GM12878 (cell line): ENCODE measurements around the gene PARK7. TPM values are rescaled to one million over a fixed set of nuclear protein-coding genes. Genes with fewer than 3 reads are reported as not detected.

Experiments used
- BMI1 ChIP-seq: fragments of 450-650 bp; IDR thresholded peaks from 2 replicates; pipeline ENCODE4 v1.6.1; 2016; ENCODE audit warnings: mild to moderate bottlenecking, moderate library complexity, borderline replicate concordance
- BRCA1 ChIP-seq: IDR thresholded peaks from 2 replicates; pipeline ENCODE4 v1.6.1; 2011; ENCODE audit warnings: low read depth, low read length, improper control_type of control experiment
- CREM ChIP-seq: IDR thresholded peaks from 2 replicates; pipeline ENCODE4 v1.6.1; 2014; ENCODE audit warnings: antibody characterized with exemption, low read depth
- EGR1 ChIP-seq, 2 experiments: IDR thresholded peaks; 1 replicate in 1 of 2; 2 replicates in 1 of 2; pipeline ENCODE4 v1.6.1; 2011 to 2012; ENCODE audit warnings: low read depth in 2 of 2, low read length in 2 of 2, borderline replicate concordance in 1 of 2, mild to moderate bottlenecking in 1 of 2, moderate library complexity in 1 of 2
- GATAD2B ChIP-seq: fragments of 450-650 bp; conservative IDR thresholded peaks from 2 replicates; pipeline ENCODE4 v1.6.1; 2017; ENCODE audit warnings: low read depth, mild to moderate bottlenecking, moderate library complexity
- IRF4 ChIP-seq: IDR thresholded peaks from 2 replicates; pipeline ENCODE4 v1.6.1; 2011; ENCODE audit warnings: low read depth, low read length
- MTA2 ChIP-seq: fragments of 450-650 bp; IDR thresholded peaks from 2 replicates; pipeline ENCODE4 v1.6.1; 2016; ENCODE audit warnings: low read depth, mild to moderate bottlenecking, moderate library complexity
- NR2C1 ChIP-seq: fragments of 450-650 bp; IDR thresholded peaks from 2 replicates; pipeline ENCODE4 v1.6.1; 2017; ENCODE audit warnings: antibody characterized with exemption, mild to moderate bottlenecking, moderate library complexity
- PAX8 ChIP-seq: fragments of 450-650 bp; IDR thresholded peaks from 2 replicates; pipeline ENCODE4 v1.6.1; 2017; ENCODE audit warnings: mild to moderate bottlenecking, moderate library complexity
- PML ChIP-seq: IDR thresholded peaks from 2 replicates; pipeline ENCODE4 v1.6.1; 2012; ENCODE audit warnings: low read length, inconsistent platforms
- POLR2A ChIP-seq: IDR thresholded peaks from 2 replicates; pipeline ENCODE4 v1.6.1; 2011; ENCODE audit warnings: low read depth, mild to moderate bottlenecking, low read length
- SIX5 ChIP-seq: IDR thresholded peaks from 2 replicates; pipeline ENCODE4 v1.6.1; 2011; ENCODE audit warnings: mild to moderate bottlenecking, low read depth, low read length, moderate library complexity; ENCODE audit not compliant: severe bottlenecking
- SREBF1 ChIP-seq: IDR thresholded peaks from 2 replicates; pipeline ENCODE4 v1.6.1; 2012; ENCODE audit warnings: mild to moderate bottlenecking, low read length
- SREBF2 ChIP-seq: IDR thresholded peaks from 2 replicates; pipeline ENCODE4 v1.6.1; 2012; ENCODE audit warnings: mild to moderate bottlenecking, low read length
- STAT3 ChIP-seq: IDR thresholded peaks from 2 replicates; pipeline ENCODE4 v1.6.1; 2011; ENCODE audit warnings: low read depth, low read length, improper control_type of control experiment
- TCF3 ChIP-seq: IDR thresholded peaks from 2 replicates; pipeline ENCODE4 v1.6.1; 2012; ENCODE audit warnings: low read depth, mild to moderate bottlenecking, low read length, borderline replicate concordance; ENCODE audit not compliant: insufficient read depth
- polyA plus RNA-seq, 11 experiments: library from polyadenylated mRNA; depleted of rRNA in 4 of 11; unstranded in 6 of 11; stranded (reverse) in 5 of 11; fragments of >200 nt; fragmentation: Nextera tagmentation in 4 of 11; fragmentation: Illumina TruSeq in 1 of 11; extraction: Ambion mirVana in 4 of 11; extraction: Trizol in 1 of 11; gene quantifications; 1 replicate in 1 of 11; 2 replicates in 10 of 11; pipeline versions ENCODE4 v1.2.1 to v1.2.3, GENCODE V29; 2011 to 2016; ENCODE audit warnings: inconsistent platforms in 2 of 11, missing spikeins in 2 of 11, low read depth in 1 of 11
- total RNA-seq, 4 experiments: library from RNA; depleted of rRNA in 3 of 4; stranded (reverse); fragments of >200 nt in 3 of 4; fragmentation: Illumina TruSeq in 1 of 4; extraction: Trizol in 1 of 4; gene quantifications; 2 replicates each; pipeline versions ENCODE4 v1.2.1 to v1.2.3, GENCODE V29; 2013 to 2021
- TF ChIP-seq, protein P1 (sequence below), 3 experiments: IDR thresholded peaks in 2 of 3; conservative IDR thresholded peaks in 1 of 3; 2 replicates each; pipeline ENCODE4 v1.5.1; 2011; ENCODE audit warnings: low read depth in 3 of 3, low read length in 3 of 3, mild to moderate bottlenecking in 3 of 3, control low read depth in 2 of 3, moderate library complexity in 2 of 3, inconsistent platforms in 1 of 3, mixed read lengths in 1 of 3; ENCODE audit not compliant: control insufficient read depth in 2 of 3, insufficient read depth in 1 of 3; ENCODE audit errors: extremely low read depth in 1 of 3
- TF ChIP-seq, protein P2 (sequence below): fragments of 450-650 bp; conservative IDR thresholded peaks from 2 replicates; pipeline ENCODE4 v1.6.1; 2017; ENCODE audit warnings: mild to moderate bottlenecking, moderate library complexity
- TF ChIP-seq, protein P3 (sequence below): IDR thresholded peaks from 2 replicates; pipeline ENCODE4 v1.6.1; 2011; ENCODE audit warnings: borderline replicate concordance, low read depth, mild to moderate bottlenecking, moderate library complexity, mixed read lengths, low read length; ENCODE audit not compliant: insufficient read depth; ENCODE audit errors: extremely low read length
- TF ChIP-seq, protein P4 (sequence below): fragments of 150-350 bp; IDR thresholded peaks from 2 replicates; pipeline ENCODE4 v1.6.1; 2016; ENCODE audit warnings: low read depth, low read length
- TF ChIP-seq, protein P5 (sequence below): fragments of 450-650 bp; IDR thresholded peaks from 2 replicates; pipeline ENCODE4 v1.6.1; 2016; ENCODE audit warnings: mild to moderate bottlenecking

The PARK7 gene
- total and polyA plus RNA-seq, 10 of the 15 experiments (the other 5 are each of a cell fraction or from before 2014, with no cell fraction given): 267 to 1,056 (median 495) TPM

DNA sequence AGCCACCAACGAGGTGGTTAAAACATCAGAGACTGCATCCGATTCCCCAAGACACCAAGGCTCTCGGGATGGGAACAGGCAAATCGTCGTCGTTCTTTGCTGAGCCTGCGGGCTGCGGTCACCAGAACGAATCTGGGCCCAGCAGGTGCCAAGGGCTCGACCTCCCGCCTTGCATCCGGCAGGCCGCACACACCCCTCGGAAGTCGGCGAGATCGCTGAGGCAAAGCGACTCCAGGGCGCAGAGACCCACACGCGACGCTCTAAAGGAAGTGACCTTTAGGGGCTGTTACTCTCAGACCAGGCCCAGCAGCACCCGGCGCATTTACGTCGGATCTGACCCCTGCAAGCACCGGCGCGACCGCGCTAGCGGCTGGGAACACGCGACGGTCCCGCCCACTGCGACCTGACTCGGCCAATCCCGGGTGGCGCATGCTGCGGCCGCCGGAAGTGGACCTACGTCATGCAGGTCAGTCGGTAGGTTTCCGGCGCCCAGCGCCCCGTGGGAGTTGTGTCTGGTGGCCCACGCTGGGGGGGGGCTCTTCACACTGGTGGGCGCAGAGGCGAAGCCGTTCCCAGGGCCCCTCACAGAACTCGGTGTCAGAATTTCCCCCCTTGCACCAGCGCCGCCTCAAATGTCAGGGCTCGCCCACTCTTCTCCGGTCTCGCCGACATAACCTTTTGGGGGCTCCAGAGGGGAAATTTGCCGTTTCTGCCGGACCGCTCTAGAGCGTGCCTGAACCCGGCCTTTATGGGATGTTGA lies 7.5 kb upstream of the PARK7 start (continued):
- TF ChIP-seq BMI1 (no peak), STAT3 (no peak), NR2C1 (peak; percentile 94), SIX5 (no peak), IRF4 (no peak), SREBF2 (no peak), PAX8 (no peak), SREBF1 (no peak), TCF3 (peak; percentile 52; the same call in 1 of the 2 replicates), PML (peak; percentile 63; the same call in 1 of the 2 replicates), CREM (peak; percentile 95), EGR1 (IDR thresholded peaks at IDR 0.05; ENCODE audit: borderline replicate concordance in 1 of 2, low read depth in 2 of 2, low read length in 2 of 2) (peak; percentile 0 to 82), POLR2A (peak; percentile 89), MTA2 (peak; percentile 55; the same call in 1 of the 2 replicates), BRCA1 (no peak), GATAD2B (peak; percentile 88)
- TF ChIP-seq, protein P1, sequence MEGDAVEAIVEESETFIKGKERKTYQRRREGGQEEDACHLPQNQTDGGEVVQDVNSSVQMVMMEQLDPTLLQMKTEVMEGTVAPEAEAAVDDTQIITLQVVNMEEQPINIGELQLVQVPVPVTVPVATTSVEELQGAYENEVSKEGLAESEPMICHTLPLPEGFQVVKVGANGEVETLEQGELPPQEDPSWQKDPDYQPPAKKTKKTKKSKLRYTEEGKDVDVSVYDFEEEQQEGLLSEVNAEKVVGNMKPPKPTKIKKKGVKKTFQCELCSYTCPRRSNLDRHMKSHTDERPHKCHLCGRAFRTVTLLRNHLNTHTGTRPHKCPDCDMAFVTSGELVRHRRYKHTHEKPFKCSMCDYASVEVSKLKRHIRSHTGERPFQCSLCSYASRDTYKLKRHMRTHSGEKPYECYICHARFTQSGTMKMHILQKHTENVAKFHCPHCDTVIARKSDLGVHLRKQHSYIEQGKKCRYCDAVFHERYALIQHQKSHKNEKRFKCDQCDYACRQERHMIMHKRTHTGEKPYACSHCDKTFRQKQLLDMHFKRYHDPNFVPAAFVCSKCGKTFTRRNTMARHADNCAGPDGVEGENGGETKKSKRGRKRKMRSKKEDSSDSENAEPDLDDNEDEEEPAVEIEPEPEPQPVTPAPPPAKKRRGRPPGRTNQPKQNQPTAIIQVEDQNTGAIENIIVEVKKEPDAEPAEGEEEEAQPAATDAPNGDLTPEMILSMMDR (IDR thresholded peaks at IDR 0.05 in 2 of 3, conservative IDR thresholded peaks at IDR 0.05 in 1 of 3; ENCODE audit: control insufficient read depth in 2 of 3, extremely low read depth in 1 of 3, insufficient read depth in 1 of 3, low read depth in 3 of 3, low read length in 3 of 3): no peak
- TF ChIP-seq, protein P2, sequence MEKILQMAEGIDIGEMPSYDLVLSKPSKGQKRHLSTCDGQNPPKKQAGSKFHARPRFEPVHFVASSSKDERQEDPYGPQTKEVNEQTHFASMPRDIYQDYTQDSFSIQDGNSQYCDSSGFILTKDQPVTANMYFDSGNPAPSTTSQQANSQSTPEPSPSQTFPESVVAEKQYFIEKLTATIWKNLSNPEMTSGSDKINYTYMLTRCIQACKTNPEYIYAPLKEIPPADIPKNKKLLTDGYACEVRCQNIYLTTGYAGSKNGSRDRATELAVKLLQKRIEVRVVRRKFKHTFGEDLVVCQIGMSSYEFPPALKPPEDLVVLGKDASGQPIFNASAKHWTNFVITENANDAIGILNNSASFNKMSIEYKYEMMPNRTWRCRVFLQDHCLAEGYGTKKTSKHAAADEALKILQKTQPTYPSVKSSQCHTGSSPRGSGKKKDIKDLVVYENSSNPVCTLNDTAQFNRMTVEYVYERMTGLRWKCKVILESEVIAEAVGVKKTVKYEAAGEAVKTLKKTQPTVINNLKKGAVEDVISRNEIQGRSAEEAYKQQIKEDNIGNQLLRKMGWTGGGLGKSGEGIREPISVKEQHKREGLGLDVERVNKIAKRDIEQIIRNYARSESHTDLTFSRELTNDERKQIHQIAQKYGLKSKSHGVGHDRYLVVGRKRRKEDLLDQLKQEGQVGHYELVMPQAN: peak; percentile 57; the same call in 1 of the 2 replicates
- TF ChIP-seq, protein P3, sequence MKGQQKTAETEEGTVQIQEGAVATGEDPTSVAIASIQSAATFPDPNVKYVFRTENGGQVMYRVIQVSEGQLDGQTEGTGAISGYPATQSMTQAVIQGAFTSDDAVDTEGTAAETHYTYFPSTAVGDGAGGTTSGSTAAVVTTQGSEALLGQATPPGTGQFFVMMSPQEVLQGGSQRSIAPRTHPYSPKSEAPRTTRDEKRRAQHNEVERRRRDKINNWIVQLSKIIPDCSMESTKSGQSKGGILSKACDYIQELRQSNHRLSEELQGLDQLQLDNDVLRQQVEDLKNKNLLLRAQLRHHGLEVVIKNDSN: no peak
- TF ChIP-seq, protein P4, sequence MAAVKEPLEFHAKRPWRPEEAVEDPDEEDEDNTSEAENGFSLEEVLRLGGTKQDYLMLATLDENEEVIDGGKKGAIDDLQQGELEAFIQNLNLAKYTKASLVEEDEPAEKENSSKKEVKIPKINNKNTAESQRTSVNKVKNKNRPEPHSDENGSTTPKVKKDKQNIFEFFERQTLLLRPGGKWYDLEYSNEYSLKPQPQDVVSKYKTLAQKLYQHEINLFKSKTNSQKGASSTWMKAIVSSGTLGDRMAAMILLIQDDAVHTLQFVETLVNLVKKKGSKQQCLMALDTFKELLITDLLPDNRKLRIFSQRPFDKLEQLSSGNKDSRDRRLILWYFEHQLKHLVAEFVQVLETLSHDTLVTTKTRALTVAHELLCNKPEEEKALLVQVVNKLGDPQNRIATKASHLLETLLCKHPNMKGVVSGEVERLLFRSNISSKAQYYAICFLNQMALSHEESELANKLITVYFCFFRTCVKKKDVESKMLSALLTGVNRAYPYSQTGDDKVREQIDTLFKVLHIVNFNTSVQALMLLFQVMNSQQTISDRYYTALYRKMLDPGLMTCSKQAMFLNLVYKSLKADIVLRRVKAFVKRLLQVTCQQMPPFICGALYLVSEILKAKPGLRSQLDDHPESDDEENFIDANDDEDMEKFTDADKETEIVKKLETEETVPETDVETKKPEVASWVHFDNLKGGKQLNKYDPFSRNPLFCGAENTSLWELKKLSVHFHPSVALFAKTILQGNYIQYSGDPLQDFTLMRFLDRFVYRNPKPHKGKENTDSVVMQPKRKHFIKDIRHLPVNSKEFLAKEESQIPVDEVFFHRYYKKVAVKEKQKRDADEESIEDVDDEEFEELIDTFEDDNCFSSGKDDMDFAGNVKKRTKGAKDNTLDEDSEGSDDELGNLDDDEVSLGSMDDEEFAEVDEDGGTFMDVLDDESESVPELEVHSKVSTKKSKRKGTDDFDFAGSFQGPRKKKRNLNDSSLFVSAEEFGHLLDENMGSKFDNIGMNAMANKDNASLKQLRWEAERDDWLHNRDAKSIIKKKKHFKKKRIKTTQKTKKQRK: no peak
- TF ChIP-seq, protein P5, sequence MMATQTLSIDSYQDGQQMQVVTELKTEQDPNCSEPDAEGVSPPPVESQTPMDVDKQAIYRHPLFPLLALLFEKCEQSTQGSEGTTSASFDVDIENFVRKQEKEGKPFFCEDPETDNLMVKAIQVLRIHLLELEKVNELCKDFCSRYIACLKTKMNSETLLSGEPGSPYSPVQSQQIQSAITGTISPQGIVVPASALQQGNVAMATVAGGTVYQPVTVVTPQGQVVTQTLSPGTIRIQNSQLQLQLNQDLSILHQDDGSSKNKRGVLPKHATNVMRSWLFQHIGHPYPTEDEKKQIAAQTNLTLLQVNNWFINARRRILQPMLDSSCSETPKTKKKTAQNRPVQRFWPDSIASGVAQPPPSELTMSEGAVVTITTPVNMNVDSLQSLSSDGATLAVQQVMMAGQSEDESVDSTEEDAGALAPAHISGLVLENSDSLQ: 0 out of 2 replicates have a peak, but pooled peaks have one; percentile 31
